ENCODE results near the gene MAML3.

DNA sequence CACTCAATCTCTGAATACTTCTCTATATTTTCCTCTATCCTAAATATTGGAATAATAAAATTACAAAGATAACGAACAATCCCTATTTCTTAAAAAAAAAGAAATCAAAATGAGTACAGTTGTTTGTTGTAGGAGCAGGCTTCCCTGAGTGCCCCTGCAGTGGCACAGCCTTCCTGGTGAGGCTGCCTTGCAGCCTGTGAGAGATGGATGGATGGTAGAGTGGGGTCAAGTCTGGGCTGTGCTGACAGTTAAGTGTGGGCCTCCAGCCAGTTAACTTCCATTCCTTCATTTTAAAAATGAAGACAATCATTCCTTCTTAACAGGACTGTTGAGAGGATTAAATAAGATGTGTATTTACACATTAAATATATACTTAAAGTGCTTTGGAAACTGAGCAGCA is 351.5 kb downstream of the MAML3 start:
- TF ChIP-seq CTCF (IDR thresholded peaks at IDR 0.05; ENCODE audit: insufficient read depth, low read depth, low read length) (no peak), EZH2 (IDR thresholded peaks at IDR 0.05; ENCODE audit: insufficient read depth, low read length) (no peak)

All from astrocyte (in vitro differentiated cells and primary cell).